Measurements from ENCODE around the gene FBXO27.

DNA sequence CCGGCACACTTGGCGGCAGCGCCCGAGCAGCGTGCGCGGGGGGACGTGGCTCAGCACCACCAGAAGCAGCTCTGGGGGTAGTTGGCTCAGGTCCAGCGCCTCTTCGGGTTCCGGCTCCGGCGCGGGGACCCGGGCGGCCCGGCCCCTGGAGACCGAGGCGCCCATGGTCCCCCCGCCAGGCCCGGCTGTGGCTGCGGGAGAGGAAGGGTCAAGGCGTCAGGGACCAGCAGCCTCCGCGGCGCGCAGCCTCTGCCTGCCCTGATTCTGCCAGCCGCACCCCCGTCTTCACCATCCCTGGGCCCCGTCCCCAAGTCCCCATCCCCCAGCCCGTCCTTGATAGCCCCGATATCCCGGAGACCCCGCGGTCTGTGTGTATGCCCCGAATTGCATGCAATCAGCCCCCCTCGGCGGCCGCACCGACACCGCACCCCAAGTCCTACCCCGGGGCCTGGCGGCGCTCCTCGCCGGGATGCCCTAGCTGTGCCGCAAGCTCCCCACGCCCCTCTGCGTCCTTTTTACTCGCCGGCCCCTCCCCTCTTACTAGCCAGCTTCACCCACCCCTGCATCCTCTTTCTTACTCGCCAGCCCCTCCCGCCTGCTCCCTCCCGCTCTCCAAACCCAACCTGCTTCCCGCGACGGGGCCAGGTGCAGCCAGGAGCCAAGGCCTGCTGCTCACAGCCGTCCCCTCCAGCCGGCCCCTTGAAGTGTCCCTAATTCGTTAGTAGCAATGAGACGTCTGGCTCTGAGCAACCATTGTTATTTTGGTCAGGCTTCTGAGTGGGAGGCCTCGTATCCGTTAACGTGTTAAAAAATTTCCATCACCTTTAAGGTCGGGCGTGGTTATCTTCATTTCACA is at the start of gene FBXO27:
- TF ChIP-seq POLR2A (IDR thresholded peaks at IDR 0.05; ENCODE audit: low read depth, low read length) = no peak
- TF ChIP-seq, protein P1, sequence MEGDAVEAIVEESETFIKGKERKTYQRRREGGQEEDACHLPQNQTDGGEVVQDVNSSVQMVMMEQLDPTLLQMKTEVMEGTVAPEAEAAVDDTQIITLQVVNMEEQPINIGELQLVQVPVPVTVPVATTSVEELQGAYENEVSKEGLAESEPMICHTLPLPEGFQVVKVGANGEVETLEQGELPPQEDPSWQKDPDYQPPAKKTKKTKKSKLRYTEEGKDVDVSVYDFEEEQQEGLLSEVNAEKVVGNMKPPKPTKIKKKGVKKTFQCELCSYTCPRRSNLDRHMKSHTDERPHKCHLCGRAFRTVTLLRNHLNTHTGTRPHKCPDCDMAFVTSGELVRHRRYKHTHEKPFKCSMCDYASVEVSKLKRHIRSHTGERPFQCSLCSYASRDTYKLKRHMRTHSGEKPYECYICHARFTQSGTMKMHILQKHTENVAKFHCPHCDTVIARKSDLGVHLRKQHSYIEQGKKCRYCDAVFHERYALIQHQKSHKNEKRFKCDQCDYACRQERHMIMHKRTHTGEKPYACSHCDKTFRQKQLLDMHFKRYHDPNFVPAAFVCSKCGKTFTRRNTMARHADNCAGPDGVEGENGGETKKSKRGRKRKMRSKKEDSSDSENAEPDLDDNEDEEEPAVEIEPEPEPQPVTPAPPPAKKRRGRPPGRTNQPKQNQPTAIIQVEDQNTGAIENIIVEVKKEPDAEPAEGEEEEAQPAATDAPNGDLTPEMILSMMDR (conservative IDR thresholded peaks at IDR 0.05; ENCODE audit: low read depth, low read length) = no peak
- no peak for TF ChIP-seq SMC3 (IDR thresholded peaks at IDR 0.05; ENCODE audit: low read depth, low read length)
- no peak for TF ChIP-seq RCOR1 (IDR thresholded peaks at IDR 0.05; ENCODE audit: insufficient replicate concordance, low read length)
- no peak for TF ChIP-seq FOS (IDR thresholded peaks at IDR 0.05; ENCODE audit: low read depth, low read length)
- no peak for TF ChIP-seq BHLHE40 (IDR thresholded peaks at IDR 0.05; ENCODE audit: low read depth, low read length)

All from IMR-90 (cell line).